ENCODE results near the gene JAZF1. TPM values are rescaled to one million over a fixed set of nuclear protein-coding genes. Genes with fewer than 3 reads are reported as not detected.

JAZF1 gene
- total and polyA plus RNA-seq, 9 of the 15 experiments (the other 6 are each of a cell fraction or from before 2014, with no cell fraction given) = 0.04 to 0.64 (median 0.11) TPM; not detected in 3

DNA sequence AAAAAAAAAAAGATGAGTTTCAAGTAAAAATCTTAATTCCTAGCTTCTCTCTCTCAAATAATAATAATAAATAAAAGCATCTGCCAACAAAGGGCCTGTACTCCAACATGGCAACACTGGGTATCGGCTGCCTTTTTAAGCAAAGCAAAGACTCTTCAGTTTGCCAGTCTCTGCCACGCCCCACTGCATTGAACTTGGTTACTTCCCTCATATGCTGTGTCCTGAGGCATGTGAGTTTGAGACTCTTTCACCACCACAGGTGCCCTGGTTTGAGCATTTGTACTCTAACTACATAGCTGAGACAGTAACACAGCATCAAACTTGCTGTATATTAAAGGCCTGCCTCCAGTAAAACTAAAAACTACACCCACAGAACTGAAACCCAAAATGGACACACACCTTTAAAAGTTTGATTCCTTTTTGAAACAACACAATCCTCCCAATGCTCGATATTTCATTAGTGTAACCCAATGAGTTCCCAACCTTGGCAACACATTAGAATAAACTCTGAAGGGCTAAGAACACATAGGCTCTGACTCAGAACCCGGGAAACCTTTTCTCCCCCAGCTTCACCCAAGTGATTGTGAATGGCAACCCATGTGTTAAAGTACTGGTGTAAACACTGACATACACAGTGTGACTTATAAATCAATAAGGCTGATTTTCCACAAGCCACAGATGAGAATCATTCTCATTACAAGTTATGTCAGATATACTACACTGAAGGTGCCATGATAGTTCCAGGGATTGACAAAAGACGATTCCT, 12.0 kb downstream of the JAZF1 start:
- 2% methylated on average over 5 of the region's 5 CpGs for WGBS (ENCODE audit: insufficient coverage, low coverage, missing lambda C conversion rate)
- Histone ChIP-seq H3K27me3 (ENCODE audit: control insufficient read depth in 2 of 2, insufficient read depth in 2 of 2, low read length in 2 of 2) (peaks cover 7 to 8% of the 10 kb centered on the region in 2 experiments; a peak in 4 of 5 replicates), H3K4me1 (replicated peaks in 1 of 2; ENCODE audit: control insufficient read depth in 2 of 2, insufficient read depth in 2 of 2, low read length in 2 of 2) (no peaks in the 10 kb centered on the region), H4K20me1 (replicated peaks; ENCODE audit: control insufficient read depth, insufficient read depth, low read length) (no peaks in the 10 kb centered on the region), H3K79me2 (ENCODE audit: control insufficient read depth, insufficient read depth, low read length) (no peaks in the 10 kb centered on the region), H3K4me3 (no peak overlapping the region), H3K36me3 (ENCODE audit: control insufficient read depth, insufficient read depth, low read length) (no peaks in the 10 kb centered on the region), H2AFZ (ENCODE audit: low read depth, low read length) (no peak overlapping the region), H3K4me2 (ENCODE audit: insufficient read depth, low read length) (no peak overlapping the region), H3K9ac (ENCODE audit: insufficient read depth in 1 of 2, low read depth in 2 of 2, low read length in 2 of 2) (no peak overlapping the region), H3K27ac (ENCODE audit: extremely low read depth, low read depth, low read length) (no peak overlapping the region), H3K9me1 (ENCODE audit: control insufficient read depth, insufficient read depth, low read length) (no peaks in the 10 kb centered on the region), H3K9me3 (replicated peaks; ENCODE audit: control insufficient read depth, insufficient read depth, low read depth, low read length) (no peaks in the 10 kb centered on the region)
- no peak for FAIRE-seq
- no peak for ATAC-seq
- TF ChIP-seq, protein P1, sequence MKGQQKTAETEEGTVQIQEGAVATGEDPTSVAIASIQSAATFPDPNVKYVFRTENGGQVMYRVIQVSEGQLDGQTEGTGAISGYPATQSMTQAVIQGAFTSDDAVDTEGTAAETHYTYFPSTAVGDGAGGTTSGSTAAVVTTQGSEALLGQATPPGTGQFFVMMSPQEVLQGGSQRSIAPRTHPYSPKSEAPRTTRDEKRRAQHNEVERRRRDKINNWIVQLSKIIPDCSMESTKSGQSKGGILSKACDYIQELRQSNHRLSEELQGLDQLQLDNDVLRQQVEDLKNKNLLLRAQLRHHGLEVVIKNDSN (CRISPR knock-in tag; IDR thresholded peaks at IDR 0.05) = no peak
- TF ChIP-seq FOXK2 (conservative IDR thresholded peaks at IDR 0.05 in 1 of 2, IDR thresholded peaks at IDR 0.05 in 1 of 2; ENCODE audit: low read depth in 2 of 2) (no peak), ZNF165 (CRISPR knock-in tag; IDR thresholded peaks at IDR 0.05; ENCODE audit: borderline replicate concordance) (no peak)
- TF ChIP-seq, protein P2, sequence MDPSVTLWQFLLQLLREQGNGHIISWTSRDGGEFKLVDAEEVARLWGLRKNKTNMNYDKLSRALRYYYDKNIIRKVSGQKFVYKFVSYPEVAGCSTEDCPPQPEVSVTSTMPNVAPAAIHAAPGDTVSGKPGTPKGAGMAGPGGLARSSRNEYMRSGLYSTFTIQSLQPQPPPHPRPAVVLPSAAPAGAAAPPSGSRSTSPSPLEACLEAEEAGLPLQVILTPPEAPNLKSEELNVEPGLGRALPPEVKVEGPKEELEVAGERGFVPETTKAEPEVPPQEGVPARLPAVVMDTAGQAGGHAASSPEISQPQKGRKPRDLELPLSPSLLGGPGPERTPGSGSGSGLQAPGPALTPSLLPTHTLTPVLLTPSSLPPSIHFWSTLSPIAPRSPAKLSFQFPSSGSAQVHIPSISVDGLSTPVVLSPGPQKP (CRISPR knock-in tag; IDR thresholded peaks at IDR 0.05) = no peak
- no peak for DNase-seq (ENCODE audit: extremely low read depth in 1 of 4, low spot score in 3 of 4)
- ChIA-PET CTCF (ENCODE audit: low intra/inter-chr PET ratio) (no interaction called here), POLR2A (no interaction called here)
- in situ Hi-C loops (cut with MboI) = no loop called here
- intact Hi-C loops (cut with micrococcal nuclease) = no loop called here
- BruUV-seq (replicated peaks) = no TSS peak

Data from K562 (cell line).